K562 (cell line): ENCODE data around the gene CLDND2. TPM values are rescaled to one million over a fixed set of nuclear protein-coding genes. Genes with fewer than 3 reads are reported as not detected.

Experiments
- BHLHE40 ChIP-seq: IDR thresholded peaks from 2 replicates; pipeline ENCODE4 v1.6.1; 2011; ENCODE audit warnings: low read length, improper control_type of control experiment
- ETS2 ChIP-seq: IDR thresholded peaks from 2 replicates; pipeline ENCODE4 v1.6.1; 2016; ENCODE audit warnings: borderline replicate concordance, missing genetic modification characterization, mild to moderate bottlenecking, moderate library complexity, missing compliant biosample characterization; ENCODE audit not compliant: poor library complexity, severe bottlenecking
- GTF2E2 ChIP-seq: fragments of 200-800 bp; sonication (Bioruptor generic); IDR thresholded peaks from 2 replicates; pipeline ENCODE4 v1.6.1; 2016; ENCODE audit warnings: missing genetic modification characterization, missing compliant biosample characterization
- HMGN3 ChIP-seq: IDR thresholded peaks from 2 replicates; pipeline ENCODE4 v1.6.1; 2011; ENCODE audit warnings: borderline replicate concordance, low read depth, mild to moderate bottlenecking, mixed read lengths, low read length; ENCODE audit not compliant: insufficient read length; ENCODE audit errors: extremely low read depth
- ILK ChIP-seq: fragments of 450-650 bp; IDR thresholded peaks from 2 replicates; pipeline ENCODE4 v1.6.1; 2016; ENCODE audit warnings: missing genetic modification characterization, low read depth, mild to moderate bottlenecking, missing compliant biosample characterization, moderate library complexity, borderline replicate concordance
- MGA ChIP-seq: fragments of 450-650 bp; IDR thresholded peaks from 2 replicates; pipeline ENCODE4 v1.6.1; 2016; ENCODE audit warnings: mild to moderate bottlenecking, moderate library complexity
- POLR2AphosphoS5 ChIP-seq: IDR thresholded peaks from 2 replicates; pipeline ENCODE4 v1.6.1; 2011; ENCODE audit warnings: mild to moderate bottlenecking, low read depth, low read length, moderate library complexity; ENCODE audit not compliant: control insufficient read depth, insufficient read depth
- POLR2G ChIP-seq: fragments of 200-400 bp; formaldehyde crosslinking; IDR thresholded peaks from 2 replicates; pipeline ENCODE4 v1.6.1; 2017; ENCODE audit warnings: low read depth, mild to moderate bottlenecking, antibody characterized with exemption, low read length, moderate library complexity
- RAD21 ChIP-seq, 2 experiments: fragments of 250-450 bp in 1 of 2; fragments of 450-650 bp in 1 of 2; sonication (Bioruptor Pico) in 1 of 2; formaldehyde crosslinking in 1 of 2; IDR thresholded peaks in 1 of 2; conservative IDR thresholded peaks in 1 of 2; 2 replicates each; pipeline versions ENCODE4 v1.4.0 to v1.8.0; 2020 to 2022; ENCODE audit warnings: mild to moderate bottlenecking in 2 of 2, moderate library complexity in 1 of 2
- SOX6 ChIP-seq: fragments of 450-650 bp; IDR thresholded peaks from 2 replicates; pipeline ENCODE4 v1.6.1; 2014; ENCODE audit warnings: mild to moderate bottlenecking
- ZNF140 ChIP-seq: fragments of 250-450 bp; sonication (Bioruptor Pico); IDR thresholded peaks from 2 replicates; pipeline ENCODE4 v1.8.0; 2021; ENCODE audit warnings: moderate library complexity, mild to moderate bottlenecking, inconsistent platforms
- ZNF263 ChIP-seq: sonication (generic); formaldehyde crosslinking; IDR thresholded peaks from 2 replicates; pipeline ENCODE4 v1.8.0; 2022; ENCODE audit warnings: mild to moderate bottlenecking, missing genetic modification reagents, borderline replicate concordance
- polyA plus RNA-seq, 8 experiments: library from polyadenylated mRNA; depleted of rRNA in 4 of 8; stranded (reverse) in 5 of 8; unstranded in 3 of 8; fragments of >200 nt; fragmentation: Nextera tagmentation in 2 of 8; fragmentation: Illumina TruSeq in 1 of 8; extraction: Ambion mirVana in 2 of 8; extraction: Trizol in 1 of 8; gene quantifications; 2 replicates each; pipeline versions ENCODE4 v1.2.1 to v1.2.3, GENCODE V29; 2011 to 2014; ENCODE audit warnings: inconsistent platforms in 1 of 8, missing spikeins in 1 of 8
- total RNA-seq, 7 experiments: library from RNA; depleted of rRNA in 6 of 7; stranded (reverse); fragments of >200 nt in 6 of 7; fragmentation: Illumina TruSeq in 2 of 7; extraction: Trizol in 2 of 7; gene quantifications; 2 replicates each; pipeline versions ENCODE4 v1.2.1 to v1.2.3, GENCODE V29; 2011 to 2021; ENCODE audit warnings: low replicate concordance in 1 of 7
- TF ChIP-seq, protein P1 (sequence below): fragments of 250-450 bp; sonication (Bioruptor Pico); IDR thresholded peaks from 2 replicates; pipeline ENCODE4 v1.4.0; 2020

The CLDND2 gene
- total and polyA plus RNA-seq, 9 of the 15 experiments (the other 6 are each of a cell fraction or from before 2014, with no cell fraction given), result 0.45 to 4.0 (median 1.2) TPM; not detected in 3

- TF ChIP-seq MGA (peak; percentile 71), POLR2G (peak; percentile 92), ILK (no peak), HMGN3 (peak; percentile 55), POLR2AphosphoS5 (peak; percentile 58; the same call in 1 of the 2 replicates), SOX6 (no peak), GTF2E2 (tag) (no peak), ETS2 (tag) (no peak), BHLHE40 (0 out of 2 replicates have a peak, but pooled peaks have one; percentile 21), RAD21 (CRISPR knock-in tag; conservative IDR thresholded peaks at IDR 0.05 in 1 of 2, IDR thresholded peaks at IDR 0.05 in 1 of 2) (peak; percentile 8 to 12; a peak in 2 of 4 replicates), ZNF140 (CRISPR knock-in tag) (no peak), ZNF263 (CRISPR knock-in tag) (no peak)
- TF ChIP-seq, protein P1, sequence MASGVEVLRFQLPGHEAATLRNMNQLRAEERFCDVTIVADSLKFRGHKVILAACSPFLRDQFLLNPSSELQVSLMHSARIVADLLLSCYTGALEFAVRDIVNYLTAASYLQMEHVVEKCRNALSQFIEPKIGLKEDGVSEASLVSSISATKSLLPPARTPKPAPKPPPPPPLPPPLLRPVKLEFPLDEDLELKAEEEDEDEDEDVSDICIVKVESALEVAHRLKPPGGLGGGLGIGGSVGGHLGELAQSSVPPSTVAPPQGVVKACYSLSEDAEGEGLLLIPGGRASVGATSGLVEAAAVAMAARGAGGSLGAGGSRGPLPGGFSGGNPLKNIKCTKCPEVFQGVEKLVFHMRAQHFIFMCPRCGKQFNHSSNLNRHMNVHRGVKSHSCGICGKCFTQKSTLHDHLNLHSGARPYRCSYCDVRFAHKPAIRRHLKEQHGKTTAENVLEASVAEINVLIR (CRISPR knock-in tag), result no peak
Observed at GRCh38 chr19:51327066-51328001, 41.5 kb downstream of the CLDND2 start (continued).
